ENCODE results near the gene CSNK2B.

Gene CSNK2B

GRCh38 chr6:31662124-31662723 is 3.7 kb upstream of the CSNK2B start:
- no peak for DNase-seq

- DNase-seq, result no peak
These were observed 2.5 kb upstream of the CSNK2B start for GRCh38 chr6:31663126-31663960.

- DNase-seq, result no peak
These were observed 1.7 kb upstream of the CSNK2B start for GRCh38 chr6:31663961-31664789.

- peak; percentile 92 for DNase-seq
These were observed 935 bp upstream of the CSNK2B start, which contains the start of gene GPANK1 for GRCh38 chr6:31664790-31665500. Gene GPANK1, minus strand, starts transcription at chr6:31664997. Its CDS starts 519 bp downstream, at chr6:31664478.

- DNase-seq, result no peak
These were observed 571 bp downstream of the CSNK2B start for GRCh38 chr6:31666337-31666965.

- no peak for DNase-seq
These were observed 3.8 kb downstream of the CSNK2B start, which contains the start of gene LY6G5B for GRCh38 chr6:31669676-31670075. Gene LY6G5B, plus strand, starts transcription at chr6:31669976. Its CDS starts 975 bp downstream, at chr6:31670951.

GRCh38 chr6:31676322-31676903 is 10.5 kb downstream of the CSNK2B start:
- no peak for DNase-seq

GRCh38 chr6:31676904-31677303 is 11.0 kb downstream of the CSNK2B start:
- no peak for DNase-seq

GRCh38 chr6:31677955-31678354 is 12.1 kb downstream of the CSNK2B start:
- DNase-seq, result no peak

GRCh38 chr6:31680226-31681134 is 14.6 kb downstream of the CSNK2B start, which contains the start of gene LY6G5C:
Gene LY6G5C, minus strand, starts transcription at chr6:31681067. Its CDS starts 694 bp downstream, at chr6:31680373.
- DNase-seq, result peak; percentile 76

GRCh38 chr6:31681135-31681671 is 15.3 kb downstream of the CSNK2B start:
- peak; percentile 35 for DNase-seq

- no peak for DNase-seq
These were observed 17.7 kb downstream of the CSNK2B start for GRCh38 chr6:31683591-31683990.

- DNase-seq, result no peak
These were observed 20.6 kb downstream of the CSNK2B start for GRCh38 chr6:31686483-31686882.

- no peak for DNase-seq
These were observed 21.4 kb downstream of the CSNK2B start for GRCh38 chr6:31687321-31687720.

- DNase-seq, result no peak
These were observed 22.2 kb downstream of the CSNK2B start for GRCh38 chr6:31687860-31688693.

GRCh38 chr6:31689249-31690110 is 23.6 kb downstream of the CSNK2B start:
- no peak for DNase-seq

GRCh38 chr6:31690231-31691077 is 24.6 kb downstream of the CSNK2B start:
- DNase-seq, result no peak

All from CD4-positive, alpha-beta T cell treated with Interferon gamma for 1 hour (primary cell).